Ishikawa (cell line): ENCODE data around the gene COPS7B.

ENCODE experiments used
- FOXM1 ChIP-seq: IDR thresholded peaks from 2 replicates; pipeline ENCODE4 v1.6.1; 2012; ENCODE audit warnings: low read depth, borderline replicate concordance
- TAF1 ChIP-seq: IDR thresholded peaks from 2 replicates; pipeline ENCODE4 v1.6.1; 2012; ENCODE audit warnings: low read depth, mild to moderate bottlenecking
- TF ChIP-seq, protein P1 (sequence below): IDR thresholded peaks from 2 replicates; pipeline ENCODE4 v1.6.1; 2012

DNA sequence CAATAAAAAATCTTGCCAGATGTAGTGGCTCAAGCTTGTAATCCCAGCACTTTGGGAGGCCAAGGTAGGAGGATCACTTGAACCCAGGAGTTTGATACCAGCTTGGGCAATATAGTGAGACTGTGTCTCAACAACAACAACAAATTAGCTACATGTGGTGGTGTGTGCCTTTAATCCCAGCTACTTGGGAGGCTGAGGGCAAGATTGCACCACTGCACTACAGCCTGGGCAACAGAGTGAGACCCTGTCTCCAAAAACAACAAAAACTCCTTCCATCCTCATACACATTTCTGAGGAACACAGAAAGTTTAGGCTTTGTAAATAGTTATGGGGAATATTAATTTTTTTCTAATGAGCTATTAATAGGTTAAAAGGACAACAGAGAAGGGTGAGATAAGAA, 22.1 kb upstream of the COPS7B start:
- TF ChIP-seq FOXM1 (no peak), TAF1 (no peak)
- TF ChIP-seq, protein P1, sequence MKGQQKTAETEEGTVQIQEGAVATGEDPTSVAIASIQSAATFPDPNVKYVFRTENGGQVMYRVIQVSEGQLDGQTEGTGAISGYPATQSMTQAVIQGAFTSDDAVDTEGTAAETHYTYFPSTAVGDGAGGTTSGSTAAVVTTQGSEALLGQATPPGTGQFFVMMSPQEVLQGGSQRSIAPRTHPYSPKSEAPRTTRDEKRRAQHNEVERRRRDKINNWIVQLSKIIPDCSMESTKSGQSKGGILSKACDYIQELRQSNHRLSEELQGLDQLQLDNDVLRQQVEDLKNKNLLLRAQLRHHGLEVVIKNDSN, result no peak
